T-helper 2 cell (primary cell): Measurements from ENCODE around the gene TMEM52.

Experiments used
- DNase-seq, 5 experiments: peaks; one replicate each; pipeline versions ENCODE4 v3.0.0 to v3.0.0-alpha.2; 2012 to 2022

Gene TMEM52

GRCh38 chr1:1926346-1926811, 7.3 kb upstream of the TMEM52 start:
- DNase-seq, result no peak

DNA sequence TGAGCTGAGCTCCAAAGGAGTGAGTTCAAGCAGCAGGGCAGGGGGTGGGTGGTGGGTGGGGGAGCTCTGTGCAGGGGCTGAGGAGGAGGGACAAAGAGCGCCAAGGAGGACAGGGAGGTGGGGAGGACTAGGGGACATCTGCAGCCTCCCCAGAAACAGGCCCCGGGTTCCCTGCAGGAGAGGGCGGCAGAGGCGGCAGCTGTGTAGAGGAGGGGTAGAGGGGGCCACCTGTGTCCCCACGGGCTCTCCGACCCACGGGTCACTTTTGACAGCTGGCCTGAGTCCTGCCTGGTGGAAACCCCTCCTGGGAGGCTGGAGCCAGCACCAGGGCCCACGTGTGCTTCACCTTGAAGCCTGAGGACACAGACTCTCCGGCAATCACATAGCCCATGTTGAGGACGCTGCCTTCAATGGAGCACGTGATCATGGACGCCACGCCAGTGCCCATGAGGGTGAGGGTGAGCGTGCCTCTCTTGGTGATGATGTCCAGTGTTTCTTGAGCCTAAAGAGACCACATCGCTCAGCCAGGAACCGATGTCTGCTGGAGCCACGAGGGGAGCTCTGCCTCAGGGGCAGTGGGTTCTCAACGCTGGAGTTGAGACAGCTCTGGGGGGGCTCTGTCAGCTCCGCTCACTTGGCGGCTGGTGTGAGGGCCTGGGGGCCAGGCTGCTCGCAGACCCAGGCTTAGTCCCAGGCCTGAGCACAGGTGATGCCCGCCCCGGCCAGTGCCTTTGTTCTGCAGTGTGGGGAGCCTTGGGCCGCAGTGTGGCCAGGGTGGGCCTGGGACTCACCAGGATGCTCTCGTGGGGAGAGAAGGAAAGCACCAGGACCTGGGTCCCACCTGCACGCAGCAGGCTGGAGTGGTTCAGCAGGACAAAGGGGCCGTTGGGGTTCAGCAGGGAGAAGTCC, 6.6 kb upstream of the TMEM52 start:
- DNase-seq, result no peak

- DNase-seq, result no peak
Measured at GRCh38 chr1:1924849-1925248, 5.8 kb upstream of the TMEM52 start.

GRCh38 chr1:1924386-1924785, 5.3 kb upstream of the TMEM52 start:
- DNase-seq, result no peak

- DNase-seq, result no peak
Measured at GRCh38 chr1:1922956-1923833, 4.1 kb upstream of the TMEM52 start.

DNA sequence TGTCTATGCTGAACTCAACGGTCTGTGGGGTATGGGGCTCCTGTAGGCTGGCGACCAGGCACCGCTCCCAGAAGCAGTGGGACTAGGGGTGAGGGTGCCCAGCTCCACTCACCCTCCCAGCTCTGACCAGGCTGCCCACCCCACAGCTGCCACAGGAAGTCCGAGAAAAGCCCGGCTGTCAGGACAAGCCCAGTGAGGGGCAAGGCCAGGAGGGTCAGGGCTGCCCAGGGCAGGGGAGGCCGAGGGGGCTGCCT, 3.5 kb upstream of the TMEM52 start:
- DNase-seq, result no peak

DNA sequence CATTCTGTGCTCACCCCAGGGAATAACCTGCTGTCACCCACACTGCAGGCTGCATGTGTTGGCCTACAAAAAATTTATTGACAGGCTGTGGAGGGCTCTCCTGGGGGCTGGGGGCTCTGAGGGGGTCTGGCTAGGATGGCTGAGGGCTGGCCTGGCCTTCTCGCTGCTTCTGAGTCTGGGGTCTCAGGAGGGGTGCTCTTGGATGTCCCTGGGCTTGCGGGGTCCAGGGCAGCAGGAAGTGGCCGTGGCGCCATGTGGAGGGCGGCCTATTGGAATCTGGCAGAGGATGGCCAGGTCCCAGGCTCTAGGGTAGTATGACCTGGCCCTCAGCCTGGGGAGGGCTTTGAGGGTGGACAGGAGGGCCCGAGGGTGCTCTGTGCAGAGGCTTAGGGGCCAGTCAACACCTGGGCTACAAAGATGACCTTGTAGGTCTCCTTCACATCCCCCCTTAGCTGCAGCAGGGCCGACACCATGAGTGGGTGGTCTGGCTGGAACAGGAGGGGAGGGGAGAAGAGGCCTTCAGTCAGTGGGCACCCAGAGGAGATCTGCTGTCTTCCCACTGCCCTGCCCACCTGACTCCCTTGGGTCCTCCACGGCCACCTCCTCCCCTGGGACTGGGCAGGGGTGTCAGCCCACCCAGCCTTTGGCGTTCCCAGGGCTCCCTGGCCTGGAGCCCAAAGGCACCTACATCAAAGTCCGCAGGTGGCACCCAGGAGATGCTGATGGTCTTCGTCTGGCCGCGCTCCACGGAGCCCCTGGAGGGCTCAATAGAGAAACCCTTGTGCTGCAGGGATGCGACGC, 3.0 kb upstream of the TMEM52 start:
- no peak for DNase-seq

DNA sequence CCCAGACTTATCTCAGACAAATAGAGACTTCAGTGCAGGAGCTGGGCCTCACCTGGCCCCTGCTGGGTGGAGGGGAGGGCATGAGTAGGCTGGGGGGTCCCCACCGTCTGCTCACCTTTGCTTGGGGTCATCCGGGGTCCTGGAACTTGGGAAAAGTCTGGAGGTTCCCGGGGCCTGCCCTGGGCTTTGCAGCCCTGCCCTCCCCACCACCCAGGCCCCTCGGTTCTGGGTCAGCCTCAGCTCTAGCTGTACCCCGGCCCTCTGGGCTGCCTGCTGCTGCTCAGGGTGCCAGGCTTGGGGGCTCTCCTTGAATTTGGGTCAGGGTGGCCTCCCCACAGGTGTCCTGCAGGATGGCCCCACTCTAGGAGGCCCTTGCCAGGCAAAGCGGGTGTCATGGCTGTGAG, 2.4 kb upstream of the TMEM52 start:
- DNase-seq, result no peak

DNA sequence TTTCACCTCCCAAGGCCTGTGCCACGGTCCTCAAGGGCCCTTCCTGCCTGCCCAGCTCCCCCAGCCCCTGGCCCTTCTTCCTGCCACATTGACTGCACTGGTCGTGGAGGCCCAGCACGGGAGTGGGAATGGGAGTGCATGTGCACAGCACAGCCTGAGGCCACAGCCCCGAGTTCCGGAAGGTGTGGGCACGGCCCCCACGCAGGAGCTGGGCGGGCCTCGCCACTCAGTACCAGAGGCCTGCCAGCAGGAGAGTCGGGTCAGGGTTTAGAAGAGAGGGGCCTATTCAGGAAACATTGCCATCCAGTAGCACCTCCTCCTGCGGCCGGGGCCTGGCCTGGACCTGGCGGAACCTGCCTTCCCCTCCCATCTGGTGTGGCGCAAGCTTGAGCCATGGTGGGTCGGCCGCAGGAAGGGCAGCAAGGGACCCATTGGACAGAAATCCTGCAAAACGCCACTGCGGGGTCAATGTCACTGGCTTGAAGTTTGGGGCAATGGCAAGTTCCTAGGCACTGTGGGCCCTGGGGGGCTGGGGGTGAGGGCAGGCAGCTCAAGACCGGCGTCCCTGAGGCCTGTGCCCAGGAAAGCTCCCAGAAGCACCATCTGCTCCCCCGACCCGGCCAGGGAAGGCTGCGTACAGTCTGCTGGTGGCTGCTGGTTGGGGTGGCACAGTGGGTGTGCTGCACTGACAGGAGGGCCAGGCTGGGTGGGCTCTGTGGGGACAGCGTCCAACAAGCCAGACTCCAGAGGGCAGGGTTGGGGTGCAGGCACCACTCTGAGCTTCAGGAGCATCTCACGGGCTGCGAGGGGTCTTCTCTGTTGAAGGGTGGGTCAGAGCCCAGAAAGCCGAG, 1.8 kb upstream of the TMEM52 start:
- no peak for DNase-seq

- DNase-seq, result no peak
Measured at GRCh38 chr1:1920057-1920607, 1.1 kb upstream of the TMEM52 start.

GRCh38 chr1:1919304-1920056, 401 bp upstream of the TMEM52 start:
- peak; percentile 92 to 100 (median 100) for DNase-seq

DNA sequence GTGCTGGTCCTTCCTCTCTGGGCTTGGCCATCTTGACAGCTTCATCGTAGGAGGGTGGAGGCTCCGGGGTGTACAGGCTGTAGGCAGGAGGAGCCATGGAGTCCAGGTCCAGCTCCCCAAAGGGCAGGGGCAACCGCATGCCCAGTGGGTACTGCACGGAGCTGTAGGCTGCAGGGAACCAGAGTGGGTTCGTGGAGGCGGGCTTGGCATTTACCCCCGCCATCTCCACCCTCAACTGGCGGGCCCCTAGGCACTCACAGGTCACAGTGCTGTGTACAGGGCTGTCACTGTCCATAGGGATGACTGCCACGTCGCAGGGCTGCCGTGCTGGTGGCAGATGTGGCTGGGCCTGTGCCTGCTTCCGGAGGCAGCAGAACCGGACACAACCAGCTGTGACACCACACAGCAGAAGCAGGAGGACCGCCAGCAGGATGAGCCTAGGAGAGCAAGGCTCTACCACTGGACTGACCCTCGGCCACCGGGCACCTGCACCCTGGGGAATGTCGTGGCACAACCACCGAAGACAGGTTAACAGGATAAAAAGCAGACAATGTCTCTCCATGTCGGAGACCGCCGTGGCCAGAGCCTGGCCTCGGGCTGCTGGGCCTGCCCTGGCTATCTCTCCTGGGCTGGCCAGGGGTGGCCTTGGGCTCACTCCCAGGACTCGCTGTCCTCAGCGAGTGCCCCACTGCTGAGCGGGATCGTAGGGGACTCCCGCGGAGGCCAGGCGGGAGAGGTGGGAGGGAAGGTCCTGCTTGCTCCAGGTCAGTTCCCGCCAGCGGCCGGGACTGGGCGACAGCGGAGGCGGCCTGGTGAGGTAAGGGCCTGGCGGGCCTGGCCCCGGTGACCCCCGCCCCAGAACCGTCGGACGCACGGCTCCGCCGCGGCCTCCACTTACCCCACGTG, 831 bp downstream of the TMEM52 start:
- no peak for DNase-seq

DNA sequence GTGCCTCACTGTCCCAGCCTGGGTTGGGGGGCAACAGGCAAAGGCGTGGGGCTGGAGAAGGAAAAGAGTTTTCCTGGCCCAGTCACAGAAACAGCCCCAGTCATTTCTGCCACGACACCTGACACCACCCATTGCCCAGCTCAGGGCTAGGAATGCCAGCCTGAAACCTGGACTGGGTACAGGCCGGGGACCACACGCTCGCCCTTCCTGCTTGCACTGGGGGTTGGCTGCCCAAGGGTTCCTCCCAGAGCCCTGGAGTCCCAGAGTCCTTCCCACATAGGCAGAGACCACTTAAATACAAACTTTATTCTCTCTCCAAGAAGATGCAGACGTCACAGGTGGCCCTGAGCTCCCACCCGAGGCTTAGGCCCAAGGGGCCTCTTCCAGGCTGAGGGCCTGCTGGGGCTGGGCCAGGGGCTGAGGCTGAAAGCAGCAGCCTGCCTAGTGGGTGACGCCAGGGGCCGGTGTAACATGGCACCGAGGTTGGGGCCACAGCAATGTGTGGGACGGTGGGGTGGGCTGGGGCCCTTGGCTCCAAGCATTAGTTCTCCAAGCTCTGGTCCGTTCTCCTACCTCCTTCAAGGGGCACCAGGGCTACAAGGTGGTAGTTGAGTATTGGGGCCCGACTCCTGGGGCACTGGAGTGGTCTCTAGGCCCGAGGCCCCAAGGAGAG, 1.6 kb downstream of the TMEM52 start:
- DNase-seq, result no peak

- DNase-seq, result no peak
Measured at GRCh38 chr1:1916851-1917251, 2.2 kb downstream of the TMEM52 start.

- DNase-seq, result no peak
Measured at GRCh38 chr1:1915911-1916840, 2.9 kb downstream of the TMEM52 start.

GRCh38 chr1:1914971-1915692, 3.9 kb downstream of the TMEM52 start, which contains the start of gene CALML6:
Gene CALML6, plus strand, starts transcription at chr1:1915260. Its CDS starts 21 bp downstream, at chr1:1915281.
- no peak for DNase-seq
